Activated naive CD4-positive, alpha-beta T cell treated with anti-CD3 and anti-CD28 coated beads, Interleukin-2, amount 10 ng/mL, durations not matched to agents 5 hours and 36 hours (primary cell): ENCODE data around the gene EFCAB13. TPM values are rescaled to one million over a fixed set of nuclear protein-coding genes. Genes with fewer than 3 reads are reported as not detected.

Source experiments
- total RNA-seq, 2 experiments: library from RNA; stranded (reverse); gene quantifications; one replicate each; pipeline ENCODE4 v1.2.3, GENCODE V29; 2021

The EFCAB13 gene, protein sequence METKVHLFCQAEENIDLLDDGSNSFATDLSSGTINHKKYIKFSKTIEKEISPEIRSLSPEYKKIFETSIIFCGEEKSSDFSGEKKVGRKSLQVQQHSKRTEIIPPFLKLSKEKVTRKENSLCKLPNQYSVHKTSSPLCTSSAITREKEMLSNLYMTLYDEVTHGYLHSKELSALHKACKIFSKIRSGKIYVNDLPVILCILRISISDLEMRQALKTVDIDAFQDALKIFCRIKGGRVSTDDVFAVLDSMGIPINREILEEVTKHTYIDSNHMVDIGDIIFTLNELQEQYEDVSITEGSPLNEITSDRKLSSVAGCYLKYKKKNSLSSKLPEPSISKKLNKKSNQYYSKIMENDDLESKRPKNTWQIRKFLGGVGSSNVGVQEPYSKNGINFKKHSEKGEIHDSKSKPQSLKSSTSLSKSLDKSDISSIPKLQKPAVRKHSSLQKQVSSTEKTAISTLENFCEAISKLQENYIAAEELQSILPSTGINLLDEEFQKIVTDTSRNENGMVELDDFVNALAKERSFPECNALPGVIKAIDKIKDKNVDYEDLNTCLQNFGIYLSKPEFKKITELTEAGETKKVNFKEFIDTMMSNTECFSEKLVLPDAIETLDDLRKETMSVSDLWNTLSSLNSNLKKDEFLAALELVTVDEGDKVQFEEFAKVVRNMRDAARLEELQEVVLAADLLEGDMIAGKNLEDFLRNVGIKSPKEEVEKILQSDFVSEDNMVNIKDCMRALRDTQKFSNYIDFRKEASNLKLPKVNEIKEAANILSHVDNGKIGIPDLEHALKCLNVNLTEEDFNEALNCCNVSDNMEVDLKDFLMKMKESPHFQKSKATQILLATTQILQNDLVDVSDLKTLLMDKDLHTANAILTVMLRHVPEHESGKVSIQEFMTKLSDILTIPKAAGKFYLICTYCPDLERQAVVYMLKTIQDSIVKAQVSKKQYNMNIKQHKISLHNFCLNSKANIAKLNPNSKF
- 1 to 10 TPM; 4.7 to 5.1 TPM for total RNA-seq

DNA sequence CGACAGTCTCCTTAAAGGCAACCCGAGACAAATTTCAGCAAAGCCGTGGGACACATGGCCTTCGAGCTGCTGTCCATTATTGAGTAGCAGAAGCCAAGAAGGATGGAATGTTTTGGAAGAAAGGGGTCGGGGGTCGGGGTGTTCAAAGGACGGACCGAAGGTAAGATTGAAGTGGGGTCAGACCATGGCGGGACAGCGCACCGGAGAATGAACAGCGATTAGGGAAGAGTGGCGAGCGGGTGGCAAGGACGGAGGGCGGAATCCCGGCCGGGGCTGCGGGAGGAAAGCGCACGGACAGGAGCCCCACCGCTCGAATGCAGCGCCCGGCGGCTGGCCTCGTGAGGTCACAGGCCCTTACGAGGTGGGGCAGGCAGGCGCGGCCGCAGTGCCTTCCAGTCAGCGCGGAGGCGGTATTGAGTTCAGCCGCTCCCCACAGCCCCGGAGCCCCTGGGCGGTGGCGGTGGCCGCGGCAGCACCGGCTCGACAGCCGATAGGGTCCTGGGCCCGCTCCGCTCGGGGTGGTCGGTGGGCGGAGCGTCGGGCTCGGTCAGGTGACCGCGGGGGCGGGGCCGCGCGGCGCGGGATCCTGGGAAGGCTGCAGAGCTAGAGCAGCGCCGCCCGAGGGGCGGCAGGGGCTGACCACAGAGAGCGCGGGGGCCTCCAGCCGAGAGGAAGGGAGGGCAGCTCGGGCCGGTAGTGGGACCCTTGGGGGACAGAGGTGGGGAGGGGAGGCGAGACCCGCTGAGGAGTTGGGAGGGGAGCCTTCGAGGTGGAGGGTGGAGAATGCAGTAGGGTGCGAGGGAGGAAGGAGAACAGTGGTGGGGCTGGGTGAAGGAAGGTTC, at the start of gene EFCAB13:
Gene EFCAB13, plus strand, starts transcription at position 574 of the 842 bp plus-strand sequence. CDS start 4,399 bp downstream, outside the sequence.

Other genes with a start within 250 kb of the EFCAB13 start
- gene CDC27, start 134.7 kb upstream of the EFCAB13 start, total RNA-seq, result 10 to 100 TPM; 94.4 to 97.9 TPM
- not detected for gene MYL4, start 114.6 kb upstream of the EFCAB13 start, total RNA-seq
- under 1 TPM; 0.46 to 0.60 TPM for gene ITGB3, start 70.1 kb upstream of the EFCAB13 start, total RNA-seq
- gene NPEPPS, start 207.2 kb downstream of the EFCAB13 start, total RNA-seq, result 10 to 100 TPM; 92.1 to 95.0 TPM